ENCODE results near the gene THSD7B.

DNA sequence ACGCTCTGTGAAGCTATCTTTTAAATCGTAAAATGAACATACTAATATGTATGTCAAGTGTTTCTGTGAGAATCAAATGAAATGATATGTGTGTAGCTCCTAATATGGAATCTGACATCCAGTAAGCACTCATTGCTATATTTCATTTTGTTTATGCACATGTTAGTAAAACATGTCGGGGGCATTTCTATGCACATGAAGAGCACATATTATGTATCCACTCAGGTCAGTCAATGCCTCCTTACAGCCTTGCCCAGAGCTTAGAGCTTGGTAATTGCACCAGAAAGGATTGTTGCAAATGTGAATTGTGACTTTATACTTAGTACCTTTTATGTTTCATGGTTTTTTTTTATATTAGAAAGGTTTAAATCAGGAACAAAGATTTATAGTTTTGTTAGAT, 735.3 kb downstream of the THSD7B start:
- TF ChIP-seq, protein P1, sequence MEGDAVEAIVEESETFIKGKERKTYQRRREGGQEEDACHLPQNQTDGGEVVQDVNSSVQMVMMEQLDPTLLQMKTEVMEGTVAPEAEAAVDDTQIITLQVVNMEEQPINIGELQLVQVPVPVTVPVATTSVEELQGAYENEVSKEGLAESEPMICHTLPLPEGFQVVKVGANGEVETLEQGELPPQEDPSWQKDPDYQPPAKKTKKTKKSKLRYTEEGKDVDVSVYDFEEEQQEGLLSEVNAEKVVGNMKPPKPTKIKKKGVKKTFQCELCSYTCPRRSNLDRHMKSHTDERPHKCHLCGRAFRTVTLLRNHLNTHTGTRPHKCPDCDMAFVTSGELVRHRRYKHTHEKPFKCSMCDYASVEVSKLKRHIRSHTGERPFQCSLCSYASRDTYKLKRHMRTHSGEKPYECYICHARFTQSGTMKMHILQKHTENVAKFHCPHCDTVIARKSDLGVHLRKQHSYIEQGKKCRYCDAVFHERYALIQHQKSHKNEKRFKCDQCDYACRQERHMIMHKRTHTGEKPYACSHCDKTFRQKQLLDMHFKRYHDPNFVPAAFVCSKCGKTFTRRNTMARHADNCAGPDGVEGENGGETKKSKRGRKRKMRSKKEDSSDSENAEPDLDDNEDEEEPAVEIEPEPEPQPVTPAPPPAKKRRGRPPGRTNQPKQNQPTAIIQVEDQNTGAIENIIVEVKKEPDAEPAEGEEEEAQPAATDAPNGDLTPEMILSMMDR (IDR thresholded peaks at IDR 0.05) = no peak
- TF ChIP-seq POLR2AphosphoS5 (IDR thresholded peaks at IDR 0.05) (no peak), EP300 (IDR thresholded peaks at IDR 0.05) (no peak), POLR2A (IDR thresholded peaks at IDR 0.05; ENCODE audit: low read depth) (no peak)

Measured in esophagus muscularis mucosa (tissue), 4 donors.